GM18858 (cell line): ENCODE results near the gene THADA.
"Not testable (repeated sequence)": the region's sequence is repeated elsewhere in the genome, so short reads cannot be mapped to it uniquely, and the experiment has no call there.

Experiments used
- ATAC-seq: cut with Tn5 transposase; IDR thresholded peaks from one replicate; pipeline ENCODE4 v1.9.1; 2021; ENCODE audit not compliant: unreplicated experiment

THADA gene

DNA sequence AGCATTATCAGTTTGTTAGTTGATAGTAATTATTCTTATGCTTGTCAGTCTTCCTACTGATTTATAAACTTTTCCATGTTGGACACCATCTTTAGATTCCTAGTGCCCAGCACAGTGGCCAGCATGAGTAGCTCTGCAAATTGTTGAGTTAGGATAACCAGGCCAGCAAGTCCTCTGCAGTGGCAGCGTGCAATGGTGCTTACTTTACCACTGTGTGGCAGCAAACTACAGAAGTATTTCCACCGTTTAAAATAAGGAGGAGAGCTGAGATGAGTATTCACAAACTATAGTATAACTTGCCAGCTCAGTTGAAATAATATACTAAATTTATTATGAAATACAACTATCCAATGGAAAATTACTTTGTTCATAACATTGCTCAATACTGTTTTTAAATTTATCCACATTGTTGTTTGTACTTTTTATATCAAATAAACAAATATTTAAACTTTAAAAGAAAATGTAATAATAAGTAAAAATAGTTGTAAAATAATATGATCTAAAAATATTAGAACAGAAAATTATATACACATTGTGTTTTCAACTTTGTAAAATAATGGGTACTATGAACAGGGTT is 9.3 kb upstream of the THADA start:
- no peak for ATAC-seq

DNA sequence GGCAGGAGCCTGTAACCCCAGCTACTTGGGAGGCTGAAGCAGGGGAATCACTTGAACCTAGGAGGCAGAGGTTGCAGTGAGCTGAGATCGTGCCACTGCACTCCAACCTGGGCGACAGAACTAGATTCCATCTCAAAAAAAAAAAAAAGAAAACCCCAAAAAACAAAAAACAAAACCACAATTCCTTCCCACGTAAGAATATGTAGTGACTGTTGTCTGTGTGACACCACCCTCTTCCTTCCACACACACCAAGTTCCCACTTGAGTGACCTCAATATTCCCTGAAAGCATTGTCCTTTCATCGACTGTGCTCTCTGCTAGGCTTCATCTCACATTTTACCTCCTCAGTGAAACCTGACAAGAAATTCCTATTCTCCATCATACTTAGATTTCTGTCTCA is 8.8 kb upstream of the THADA start:
- ATAC-seq = no peak

DNA sequence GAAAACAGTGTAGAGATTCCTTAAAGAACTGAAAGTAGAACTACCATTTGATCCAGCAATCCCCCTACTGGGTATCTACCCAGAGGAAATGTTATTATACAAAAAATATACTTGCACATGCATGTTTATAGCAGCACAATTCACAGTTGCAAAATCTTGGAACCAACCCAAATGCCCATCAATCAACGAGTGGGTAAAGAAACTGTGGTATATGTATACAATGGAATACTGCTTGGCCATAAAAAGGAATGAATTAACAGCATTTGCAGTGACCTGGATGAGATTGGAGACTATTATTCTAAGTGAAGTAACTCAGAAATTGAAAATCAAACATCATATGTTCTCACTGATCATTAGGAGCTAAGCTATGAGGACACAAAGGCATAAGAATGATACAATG is 4.8 kb upstream of the THADA start:
- not testable (repeated sequence) for ATAC-seq

GRCh38 chr2:43594875-43595274 is 963 bp downstream of the THADA start:
- no peak for ATAC-seq

DNA sequence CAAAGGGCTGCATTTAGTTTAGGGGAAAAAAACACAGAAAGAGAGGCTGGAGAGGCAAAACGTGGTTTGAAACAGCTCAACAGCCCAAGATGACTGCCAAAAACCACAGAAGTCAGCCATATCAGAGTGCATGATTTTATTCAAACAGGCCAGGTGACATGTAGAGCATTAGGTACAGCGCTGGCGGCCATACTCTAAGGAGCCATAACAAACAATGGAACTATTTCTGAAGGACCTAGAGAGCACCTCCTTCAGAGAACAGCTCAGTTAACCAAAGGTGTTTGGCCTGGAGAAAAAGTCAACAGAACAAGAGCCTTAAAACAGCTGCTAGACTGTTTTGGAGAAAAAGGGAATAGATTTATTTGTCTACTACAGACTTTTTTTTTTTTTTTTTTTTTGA is 2.6 kb downstream of the THADA start:
- no peak for ATAC-seq

GRCh38 chr2:43592443-43592842 is 3.4 kb downstream of the THADA start:
- ATAC-seq = no peak

DNA sequence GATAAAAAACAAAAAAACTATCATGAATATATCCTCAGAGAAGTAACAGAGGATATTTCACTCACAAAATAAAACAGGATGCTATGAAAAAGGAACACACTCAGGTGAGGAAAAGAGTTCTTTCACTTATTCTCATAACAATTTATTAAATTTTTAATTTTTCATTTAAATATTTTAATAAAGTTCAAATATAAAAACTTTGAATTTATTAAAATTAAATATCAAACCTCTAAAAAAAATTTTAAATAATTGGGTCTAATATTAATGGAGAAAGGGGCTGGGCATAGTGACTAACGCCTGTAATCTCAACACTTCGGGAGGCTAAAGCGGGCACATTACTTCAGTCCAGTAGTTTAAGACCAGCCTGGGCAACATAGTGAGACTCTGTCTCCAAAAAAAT is 10.1 kb downstream of the THADA start:
- no peak for ATAC-seq

DNA sequence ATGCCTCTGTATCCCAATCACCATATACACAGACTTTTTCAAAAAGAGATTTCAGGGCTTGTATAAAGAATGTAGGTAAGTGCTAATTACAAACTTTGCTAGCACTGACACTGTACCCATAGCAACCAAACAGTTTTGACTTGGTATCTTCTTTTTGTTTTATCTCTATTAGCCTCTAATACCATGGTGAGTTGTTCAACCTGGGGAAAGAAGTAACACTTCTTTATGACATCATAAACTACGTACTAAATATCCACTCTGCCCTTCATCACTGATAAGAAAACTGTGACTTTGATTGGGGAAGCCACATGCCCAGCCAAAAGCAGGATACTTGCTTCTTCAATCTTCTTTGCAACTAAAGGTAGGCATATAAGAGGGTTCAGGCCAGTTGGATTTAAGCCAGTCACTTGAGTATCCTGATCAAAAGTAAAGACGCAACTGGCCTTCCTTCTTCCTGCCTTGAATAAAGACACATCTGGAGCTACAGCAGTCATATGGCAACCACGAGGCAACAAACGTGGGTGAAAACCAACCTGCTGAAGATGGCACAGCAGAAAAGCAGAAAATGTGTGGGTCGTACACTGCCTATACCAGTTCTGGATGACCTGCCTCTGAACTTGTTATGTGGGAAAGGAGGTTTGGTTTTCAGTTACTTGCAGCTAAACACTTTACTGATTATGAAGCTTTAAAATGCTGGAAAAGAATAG is 16.4 kb downstream of the THADA start:
- ATAC-seq = no peak

DNA sequence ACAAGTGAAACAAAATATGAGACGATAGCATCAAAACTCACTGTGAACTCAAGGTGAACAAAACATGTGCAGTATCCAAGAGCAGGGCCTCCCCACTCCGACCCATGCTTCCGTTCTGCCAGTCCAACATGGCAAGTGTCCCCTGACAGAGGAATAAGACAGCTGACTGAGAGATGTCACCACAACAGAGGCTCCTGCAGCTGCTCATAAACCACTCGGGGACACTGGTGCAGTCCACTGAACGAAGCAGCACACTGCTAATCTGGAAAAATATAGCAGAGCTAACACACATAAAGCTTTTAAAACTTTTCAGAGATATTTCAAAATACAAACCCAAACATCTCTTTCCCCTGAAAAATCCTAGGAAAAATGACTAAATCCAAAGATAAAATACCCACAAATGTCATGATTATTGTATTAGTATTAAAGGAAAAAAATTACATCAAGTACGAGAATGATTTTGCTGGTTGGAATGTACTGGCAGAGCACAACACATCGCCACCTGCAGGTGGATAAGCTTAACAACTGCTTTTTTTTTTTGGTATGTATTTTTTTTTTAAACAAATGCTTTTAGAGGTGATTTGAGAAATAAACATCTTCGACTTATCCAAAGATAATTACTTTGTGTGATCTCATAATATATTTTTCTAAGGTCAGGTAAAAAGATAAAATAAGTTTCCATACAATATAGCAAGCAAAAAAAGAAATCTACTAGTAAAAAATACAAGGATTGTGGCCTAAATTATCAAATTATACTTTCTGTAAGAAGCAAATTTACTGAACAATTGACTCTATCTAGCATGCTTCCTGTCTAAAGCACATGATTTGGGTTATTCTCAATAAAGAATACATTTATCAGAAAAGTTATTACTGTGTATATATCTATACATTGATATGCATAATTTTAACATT is 18.6 kb downstream of the THADA start:
- ATAC-seq = no peak

- no peak for ATAC-seq
Observed at GRCh38 chr2:43572244-43572643, 23.6 kb downstream of the THADA start.

- no peak for ATAC-seq
Observed at GRCh38 chr2:43569921-43570320, 25.9 kb downstream of the THADA start.

DNA sequence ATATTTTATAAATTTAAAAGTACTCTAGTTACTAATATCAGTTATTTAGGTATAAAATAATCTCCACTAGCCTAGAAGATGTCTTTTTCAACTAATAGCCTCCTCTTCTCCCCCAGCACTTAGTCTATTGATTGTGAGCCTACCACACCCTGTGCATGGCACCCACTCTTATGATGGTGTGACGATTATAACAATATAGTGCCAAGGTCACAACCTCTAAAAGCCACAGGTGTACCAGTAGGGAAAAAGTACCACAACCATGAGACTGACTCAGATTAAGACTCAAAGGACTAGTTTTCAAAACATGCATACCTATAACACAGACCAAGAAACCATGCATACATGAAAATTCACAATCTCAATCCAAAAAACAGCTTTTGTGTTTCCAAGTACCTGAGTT is 27.6 kb downstream of the THADA start:
- ATAC-seq = no peak

- no peak for ATAC-seq
Observed at GRCh38 chr2:43566461-43566729, 29.4 kb downstream of the THADA start.

DNA sequence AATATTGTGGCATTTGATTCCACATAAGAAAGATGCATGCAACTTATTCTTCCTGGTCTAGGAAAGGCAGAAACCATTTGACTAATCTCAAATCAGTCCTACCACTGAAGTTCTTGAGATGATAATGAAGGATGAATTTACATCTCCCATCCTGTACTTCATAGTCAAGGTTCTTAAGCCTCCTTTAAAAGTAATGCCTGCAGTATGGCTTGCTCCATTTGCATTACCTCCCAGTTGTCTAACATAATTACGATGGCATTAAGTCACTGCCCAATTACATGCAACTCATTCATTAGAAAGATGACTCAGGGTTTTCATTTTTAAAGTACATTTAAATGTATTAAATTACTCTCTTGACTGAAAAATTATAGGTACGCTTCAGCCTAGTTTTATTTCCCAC is 32.2 kb downstream of the THADA start:
- no peak for ATAC-seq

GRCh38 chr2:43560231-43560547 is 35.6 kb downstream of the THADA start:
- no peak for ATAC-seq

GRCh38 chr2:43559391-43560230 is 36.2 kb downstream of the THADA start:
- peak; percentile 85 for ATAC-seq

GRCh38 chr2:43557196-43557595 is 38.6 kb downstream of the THADA start:
- no peak for ATAC-seq

DNA sequence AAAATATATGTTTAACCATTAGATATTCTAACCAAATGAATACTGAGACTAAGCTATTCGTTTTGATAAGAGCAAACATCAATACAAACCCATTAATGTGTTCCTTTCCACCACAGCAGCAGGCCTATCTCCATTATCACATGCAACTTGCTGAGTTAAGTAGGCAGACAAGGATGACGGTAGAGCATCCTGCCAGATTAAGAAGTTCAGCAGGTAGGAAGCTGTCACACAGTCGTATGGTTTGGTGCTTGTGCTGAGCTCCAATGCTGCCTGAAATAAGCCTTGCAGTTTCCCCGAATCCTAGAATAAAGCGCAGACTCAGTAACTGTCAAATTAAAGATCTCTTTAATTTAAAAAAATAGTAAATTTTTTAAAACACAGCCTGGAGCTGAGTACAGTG is 39.6 kb downstream of the THADA start:
- ATAC-seq = no peak

DNA sequence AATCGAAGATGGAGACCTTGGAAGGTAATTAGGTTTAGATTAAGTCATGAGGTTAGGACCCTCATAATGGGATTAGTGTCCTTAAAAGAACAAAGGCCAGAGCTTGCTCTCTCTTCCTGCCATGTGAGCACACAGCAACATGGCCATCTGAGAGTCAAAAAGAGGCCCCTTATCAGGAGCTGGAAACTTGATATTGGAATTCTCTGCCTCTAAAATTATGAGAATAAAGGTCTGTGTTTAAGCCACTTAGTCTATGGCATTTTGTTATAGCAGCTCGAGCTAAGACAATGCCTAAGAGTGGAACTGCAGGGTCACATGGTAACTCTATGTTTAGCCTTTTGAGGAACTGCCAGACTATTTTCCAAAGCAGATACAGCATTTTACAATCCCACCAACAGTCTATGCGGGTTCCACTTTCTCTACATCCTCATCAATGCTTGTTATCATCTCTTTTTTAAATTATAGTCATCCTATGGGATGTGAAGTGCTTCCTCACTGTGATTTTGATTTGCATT is 42.4 kb downstream of the THADA start:
- ATAC-seq = no peak

- no peak for ATAC-seq
Observed at GRCh38 chr2:43551990-43552389, 43.8 kb downstream of the THADA start.

DNA sequence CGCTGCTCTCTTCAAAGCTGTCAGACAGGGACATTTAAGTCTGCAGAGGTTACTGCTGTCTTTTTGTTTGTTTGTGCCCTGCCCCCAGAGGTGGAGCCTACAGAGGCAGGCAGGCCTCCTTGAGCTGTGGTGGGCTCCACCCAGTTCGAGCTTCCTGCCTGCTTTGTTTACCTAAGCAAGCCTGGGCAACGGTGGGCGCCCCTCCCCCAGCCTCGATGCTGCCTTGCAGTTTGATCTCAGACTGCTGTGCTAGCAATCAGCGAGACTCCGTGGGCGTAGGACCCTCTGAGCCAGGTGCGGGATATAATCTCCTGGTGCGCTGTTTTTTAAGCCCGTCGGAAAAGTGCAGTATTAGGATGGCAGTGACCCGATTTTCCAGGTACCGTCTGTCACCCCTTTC is 47.5 kb downstream of the THADA start:
- not testable (repeated sequence) for ATAC-seq
